HCT116 (cell line): Measurements from ENCODE around the gene AP5S1. TPM values are rescaled to one million over a fixed set of nuclear protein-coding genes. Genes with fewer than 3 reads are reported as not detected.

Source experiments
- ATAC-seq: fragments of 200-7000 bp; cut with Tn5 transposase; 2 replicates; pipeline ENCODE4 v1.9.1; 2020; ENCODE audit warnings: mild to moderate bottlenecking, moderate library complexity
- BruUV-seq: library from RNA; stranded (reverse); fragments of 400-500 nt; replicated peaks from 2 replicates; lab custom pipeline; 2021; lab: Mats Ljungman, UMichigan
- CTCF ChIA-PET: fragments of 300-600 bp; sonication (Branson Sonifier 250); formaldehyde crosslinking; loops from one replicate; lab custom pipeline; 2021; ENCODE audit warnings: antibody characterized with exemption; lab: Charles Lee
- POLR2A ChIA-PET: fragments of 300-600, 350-600 bp; sonication (Branson Sonifier 250); formaldehyde crosslinking; loops from one replicate; lab custom pipeline; 2021; ENCODE audit warnings: antibody characterized with exemption; lab: Charles Lee
- RAD21 ChIA-PET, 2 experiments: fragments of 300-600 bp; sonication (Branson Sonifier 250); formaldehyde crosslinking; loops; one replicate each; lab custom pipeline; 2023; ENCODE audit warnings: low total read pairs in 2 of 2; ENCODE audit not compliant: uncharacterized antibody in 2 of 2, unreplicated experiment in 2 of 2, low non-redundant PET in 1 of 2; lab: Charles Lee
- DNase-seq: peaks from one replicate; pipeline ENCODE4 v3.0.0-alpha.2; 2010; ENCODE audit warnings: low read depth, low spot score
- H2AFZ ChIP-seq: fragments of 200-600 bp; shearing (Covaris generic), sonication (generic); 2 replicates; pipeline ENCODE4 v1.6.1; 2017; ENCODE audit warnings: low read depth, mixed run types, mixed read lengths, antibody characterized with exemption, low read length; ENCODE audit not compliant: poor library complexity, severe bottlenecking
- H3K27ac ChIP-seq: 2 replicates; pipeline ENCODE4 v1.5.1; 2012; ENCODE audit warnings: low read depth, low read length
- H3K27me3 ChIP-seq: fragments of 200-600 bp; sonication (generic); 2 replicates; pipeline ENCODE4 v1.6.1; 2016; ENCODE audit warnings: mixed run types, low read length, mixed read lengths; ENCODE audit not compliant: insufficient read depth
- H3K36me3 ChIP-seq, 2 experiments: fragments of 200-500 bp in 1 of 2; fragments of 200-600 bp in 1 of 2; sonication (Bioruptor generic) in 1 of 2; sonication (generic) in 1 of 2; 2 replicates each; pipeline versions ENCODE4 v1.5.1 to v1.6.1; 2014 to 2016; ENCODE audit warnings: low read length in 2 of 2, inconsistent platforms in 1 of 2, mixed read lengths in 1 of 2, mixed run types in 1 of 2; ENCODE audit not compliant: insufficient read depth in 2 of 2, control insufficient read depth in 1 of 2
- H3K4me1 ChIP-seq, 2 experiments: fragments of 200-600 bp in 1 of 2; sonication (generic) in 1 of 2; 2 replicates each; pipeline versions ENCODE4 v1.5.1 to v1.6.1; 2012 to 2017; ENCODE audit warnings: low read length in 2 of 2, inconsistent platforms in 1 of 2, mild to moderate bottlenecking in 1 of 2, mixed read lengths in 1 of 2, mixed run types in 1 of 2, moderate library complexity in 1 of 2; ENCODE audit not compliant: insufficient read depth in 2 of 2, control insufficient read depth in 1 of 2
- H3K4me2 ChIP-seq: fragments of 200-600 bp; sonication (generic); 2 replicates; pipeline ENCODE4 v1.6.1; 2017; ENCODE audit warnings: mixed run types, low read length, mixed read lengths
- H3K4me3 ChIP-seq, 2 experiments: fragments of 200-600 bp in 1 of 2; sonication (generic) in 1 of 2; replicated peaks in 1 of 2; 2 replicates each; pipeline ENCODE4 v1.5.1; 2011 to 2016; ENCODE audit warnings: low read length in 2 of 2, control low read depth in 1 of 2, low read depth in 1 of 2, mild to moderate bottlenecking in 1 of 2, mixed read lengths in 1 of 2, mixed run types in 1 of 2
- H3K79me2 ChIP-seq: fragments of 200-600 bp; sonication (generic); 2 replicates; pipeline ENCODE4 v1.6.1; 2017; ENCODE audit warnings: mild to moderate bottlenecking, mixed run types, low read length, moderate library complexity, mixed read lengths; ENCODE audit not compliant: insufficient read depth
- H3K9ac ChIP-seq: fragments of 200-600 bp; sonication (generic); 2 replicates; pipeline ENCODE4 v1.6.1; 2016; ENCODE audit warnings: low read length, mixed read lengths
- H3K9me2 ChIP-seq: fragments of 200-600 bp; sonication (generic), shearing (Covaris generic); 2 replicates; pipeline ENCODE4 v1.6.1; 2017; ENCODE audit warnings: mixed run types, mild to moderate bottlenecking, moderate library complexity; ENCODE audit not compliant: insufficient read depth
- H3K9me3 ChIP-seq, 2 experiments: fragments of 200-500 bp in 1 of 2; fragments of 200-600 bp in 1 of 2; sonication (Bioruptor generic) in 1 of 2; sonication (generic) in 1 of 2; 2 replicates each; pipeline ENCODE4 v1.6.1; 2014 to 2017; ENCODE audit warnings: low read length in 2 of 2, mixed read lengths in 2 of 2, inconsistent platforms in 1 of 2, low read depth in 1 of 2, mild to moderate bottlenecking in 1 of 2, mixed run types in 1 of 2, moderate library complexity in 1 of 2; ENCODE audit not compliant: control insufficient read depth in 1 of 2, insufficient read depth in 1 of 2
- H4K20me1 ChIP-seq: fragments of 200-600 bp; sonication (generic), shearing (Covaris generic); 2 replicates; pipeline ENCODE4 v1.6.1; 2017; ENCODE audit warnings: mixed run types, mild to moderate bottlenecking, moderate library complexity; ENCODE audit not compliant: insufficient read depth
- EZH2phosphoT487 ChIP-seq: fragments of 200-600 bp; IDR thresholded peaks from 2 replicates; pipeline ENCODE4 v1.6.1; 2018; ENCODE audit warnings: antibody characterized with exemption, borderline replicate concordance
- FOSL1 ChIP-seq: IDR thresholded peaks from 2 replicates; pipeline ENCODE4 v1.6.1; 2012; ENCODE audit warnings: low read depth
- POLR2A ChIP-seq: IDR thresholded peaks from 2 replicates; pipeline ENCODE4 v1.7.0; 2011; ENCODE audit warnings: borderline replicate concordance; ENCODE audit not compliant: insufficient read depth, insufficient read length; ENCODE audit errors: extremely low read depth
- POLR2AphosphoS5 ChIP-seq: IDR thresholded peaks from 2 replicates; pipeline ENCODE4 v1.6.1; 2011; ENCODE audit warnings: mild to moderate bottlenecking, low read depth, low read length, moderate library complexity
- SP1 ChIP-seq: IDR thresholded peaks from 2 replicates; pipeline ENCODE4 v1.6.1; 2012; ENCODE audit warnings: low read depth
- SRF ChIP-seq: IDR thresholded peaks from 2 replicates; pipeline ENCODE4 v1.6.1; 2012; ENCODE audit warnings: low read depth
- YY1 ChIP-seq: IDR thresholded peaks from 2 replicates; pipeline ENCODE4 v1.6.1; 2011; ENCODE audit warnings: low read length, low read depth, moderate library complexity, mild to moderate bottlenecking; ENCODE audit not compliant: insufficient replicate concordance; ENCODE audit errors: extremely low read depth
- ZNF274 ChIP-seq: fragments of 200-500 bp; sonication (Bioruptor generic); IDR thresholded peaks from 2 replicates; pipeline ENCODE4 v1.6.1; 2014; ENCODE audit warnings: mild to moderate bottlenecking, low read depth, low read length, inconsistent platforms
- intact Hi-C: fragments of 100-400 bp; cut with micrococcal nuclease; formaldehyde crosslinking; loops from 2 replicates; pipeline ENCODE4 v1.10.0; 2022
- total RNA-seq: library from RNA; stranded (reverse); gene quantifications from one replicate; pipeline ENCODE4 v1.2.1, GENCODE V29; 2021; ENCODE audit not compliant: unreplicated experiment
- TF ChIP-seq, protein P1 (sequence below): IDR thresholded peaks from 2 replicates; pipeline ENCODE4 v1.6.1; 2012; ENCODE audit warnings: low read depth
- TF ChIP-seq, protein P2 (sequence below): IDR thresholded peaks from 2 replicates; pipeline ENCODE4 v1.6.1; 2012

The AP5S1 gene
- total RNA-seq, 1 experiment from 2014 or later: 12.1 TPM

DNA sequence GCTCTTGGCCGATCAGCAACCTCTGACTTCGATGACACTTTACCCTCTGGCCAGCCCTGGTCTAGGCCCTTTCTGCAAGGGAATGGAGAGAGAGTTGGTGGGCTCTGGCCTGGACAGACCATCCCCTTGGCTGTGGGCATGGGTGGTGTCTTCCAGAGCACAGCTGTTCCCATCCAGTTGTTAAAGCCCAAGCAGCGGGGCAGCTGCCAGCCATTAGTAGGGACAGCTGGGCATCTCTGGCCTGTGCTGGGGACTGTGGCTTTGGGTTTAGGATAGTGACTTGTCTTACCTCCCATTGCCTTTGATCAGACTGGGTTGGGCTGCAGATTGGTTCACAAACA, 21.5 kb upstream of the AP5S1 start:
- Histone ChIP-seq H3K4me1 (peaks cover 25 to 66% of the 10 kb centered on the region in 2 experiments), H4K20me1 (no peaks in the 10 kb centered on the region), H3K27ac (peak overlapping the region; percentile 97), H3K27me3 (no peaks in the 10 kb centered on the region), H3K9ac (peak overlapping the region; percentile 95), H3K4me3 (no peak overlapping the region), H3K4me2 (peak overlapping the region; percentile 94), H3K79me2 (peaks cover 67% of the 10 kb centered on the region), H3K36me3 (peaks cover 32 to 56% of the 10 kb centered on the region in 2 experiments), H3K9me3 (no peaks in the 10 kb centered on the region), H2AFZ (no peak overlapping the region), H3K9me2 (no peaks in the 10 kb centered on the region)
- POLR2A ChIA-PET: interaction anchor here (2.7 kb wide), 1 partner anchor 15 kb away, joined by 13 read pairs; no protein-coding TSS in a partner anchor
- ATAC-seq (no peak), DNase-seq (no peak)
- TF ChIP-seq, protein P1, sequence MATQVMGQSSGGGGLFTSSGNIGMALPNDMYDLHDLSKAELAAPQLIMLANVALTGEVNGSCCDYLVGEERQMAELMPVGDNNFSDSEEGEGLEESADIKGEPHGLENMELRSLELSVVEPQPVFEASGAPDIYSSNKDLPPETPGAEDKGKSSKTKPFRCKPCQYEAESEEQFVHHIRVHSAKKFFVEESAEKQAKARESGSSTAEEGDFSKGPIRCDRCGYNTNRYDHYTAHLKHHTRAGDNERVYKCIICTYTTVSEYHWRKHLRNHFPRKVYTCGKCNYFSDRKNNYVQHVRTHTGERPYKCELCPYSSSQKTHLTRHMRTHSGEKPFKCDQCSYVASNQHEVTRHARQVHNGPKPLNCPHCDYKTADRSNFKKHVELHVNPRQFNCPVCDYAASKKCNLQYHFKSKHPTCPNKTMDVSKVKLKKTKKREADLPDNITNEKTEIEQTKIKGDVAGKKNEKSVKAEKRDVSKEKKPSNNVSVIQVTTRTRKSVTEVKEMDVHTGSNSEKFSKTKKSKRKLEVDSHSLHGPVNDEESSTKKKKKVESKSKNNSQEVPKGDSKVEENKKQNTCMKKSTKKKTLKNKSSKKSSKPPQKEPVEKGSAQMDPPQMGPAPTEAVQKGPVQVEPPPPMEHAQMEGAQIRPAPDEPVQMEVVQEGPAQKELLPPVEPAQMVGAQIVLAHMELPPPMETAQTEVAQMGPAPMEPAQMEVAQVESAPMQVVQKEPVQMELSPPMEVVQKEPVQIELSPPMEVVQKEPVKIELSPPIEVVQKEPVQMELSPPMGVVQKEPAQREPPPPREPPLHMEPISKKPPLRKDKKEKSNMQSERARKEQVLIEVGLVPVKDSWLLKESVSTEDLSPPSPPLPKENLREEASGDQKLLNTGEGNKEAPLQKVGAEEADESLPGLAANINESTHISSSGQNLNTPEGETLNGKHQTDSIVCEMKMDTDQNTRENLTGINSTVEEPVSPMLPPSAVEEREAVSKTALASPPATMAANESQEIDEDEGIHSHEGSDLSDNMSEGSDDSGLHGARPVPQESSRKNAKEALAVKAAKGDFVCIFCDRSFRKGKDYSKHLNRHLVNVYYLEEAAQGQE: no peak
- TF ChIP-seq, protein P2, sequence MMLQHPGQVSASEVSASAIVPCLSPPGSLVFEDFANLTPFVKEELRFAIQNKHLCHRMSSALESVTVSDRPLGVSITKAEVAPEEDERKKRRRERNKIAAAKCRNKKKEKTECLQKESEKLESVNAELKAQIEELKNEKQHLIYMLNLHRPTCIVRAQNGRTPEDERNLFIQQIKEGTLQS: no peak
- no peak for TF ChIP-seq ZNF274
- CTCF ChIA-PET: no interaction called here
- RAD21 ChIA-PET: no interaction called here
- intact Hi-C loops: no loop called here
- no TSS peak for BruUV-seq

DNA sequence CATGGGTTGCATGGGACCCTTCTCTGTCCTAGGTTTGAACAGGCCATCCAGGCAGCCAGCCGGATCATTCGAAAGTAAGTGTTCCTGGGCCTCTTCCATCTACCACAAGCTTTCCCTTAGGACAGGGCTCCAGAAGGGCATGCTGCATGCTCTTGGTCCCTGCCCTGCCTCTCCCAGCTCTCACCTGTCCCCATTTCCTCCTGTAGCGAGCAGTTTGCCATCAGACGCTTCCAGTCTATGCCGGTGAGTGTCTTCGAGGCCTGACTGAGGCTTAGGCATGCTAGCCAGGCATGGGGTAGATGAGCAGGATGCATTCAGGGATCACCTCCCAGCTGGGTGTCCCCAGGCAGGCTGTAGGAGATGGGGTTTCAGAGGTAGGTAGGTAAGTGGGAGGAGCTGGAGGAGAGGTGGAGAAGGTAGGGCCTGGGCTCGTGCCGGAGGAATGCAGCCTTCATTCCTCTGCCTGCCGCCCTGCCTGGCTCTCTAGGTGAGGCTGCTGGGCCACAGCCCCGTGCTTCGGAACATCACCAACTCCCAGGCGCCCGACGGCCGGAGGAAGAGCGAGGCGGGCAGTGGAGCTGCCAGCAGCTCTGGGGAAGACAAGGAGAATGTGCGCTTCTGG, 20.0 kb upstream of the AP5S1 start:
- H2AFZ ChIP-seq: no peak overlapping the region
- CTCF ChIA-PET: interaction anchor here (1.2 kb wide), 1 partner anchor 18 kb away, joined by 5 read pairs; no protein-coding TSS in a partner anchor
- no peaks in the 10 kb centered on the region for H3K9me3 ChIP-seq
- no TSS peak for BruUV-seq
- H3K27ac ChIP-seq: peak overlapping the region; percentile 41; the same call in 1 of the 2 replicates
- H3K4me2 ChIP-seq: peak overlapping the region; percentile 26
- RAD21 ChIA-PET: no interaction called here
- no peaks in the 10 kb centered on the region for H4K20me1 ChIP-seq
- H3K79me2 ChIP-seq: peaks cover 67% of the 10 kb centered on the region
- H3K9me2 ChIP-seq: no peaks in the 10 kb centered on the region
- peaks cover 34 to 65% of the 10 kb centered on the region in 2 experiments for H3K36me3 ChIP-seq
- no peak for DNase-seq
- peak overlapping the region; percentile 95; the same call in 1 of the 2 replicates for H3K9ac ChIP-seq
- ATAC-seq: no peak
- intact Hi-C loops: no loop called here
- H3K4me3 ChIP-seq: no peak overlapping the region
- H3K27me3 ChIP-seq: no peaks in the 10 kb centered on the region
- peaks cover 32 to 71% of the 10 kb centered on the region in 2 experiments for H3K4me1 ChIP-seq
- POLR2A ChIA-PET: interaction anchor here (2.7 kb wide), 1 partner anchor 13 kb away, joined by 13 read pairs; no protein-coding TSS in a partner anchor
- TF ChIP-seq SRF (no peak), FOSL1 (no peak), SP1 (no peak), POLR2AphosphoS5 (no peak), ZNF274 (no peak), YY1 (no peak), EZH2phosphoT487 (no peak), POLR2A (no peak)
- TF ChIP-seq, protein P1: no peak
- TF ChIP-seq, protein P2: no peak
